DND-41 (cell line): Measurements from ENCODE around the gene PHC3.

Experiments used
- ATAC-seq: fragments of 200-7000 bp; cut with Tn5 transposase; 3 replicates; pipeline ENCODE4 v1.9.1; 2021; ENCODE audit warnings: low read depth; ENCODE audit not compliant: insufficient read depth
- DNase-seq: peaks from one replicate; pipeline ENCODE4 v3.0.0-alpha.2; 2020
- H2AFZ ChIP-seq: 2 replicates; pipeline ENCODE4 v1.6.0; 2012; ENCODE audit warnings: low read depth, low read length
- H3K27ac ChIP-seq: 2 replicates; pipeline ENCODE4 v1.5.1; 2012; ENCODE audit warnings: low read length, inconsistent platforms
- H3K27me3 ChIP-seq: fragments of 200-600 bp; sonication (generic); 2 replicates; pipeline ENCODE4 v1.6.0; 2012; ENCODE audit warnings: low read length, mild to moderate bottlenecking, inconsistent platforms; ENCODE audit not compliant: insufficient read depth, poor library complexity
- H3K36me3 ChIP-seq: 2 replicates; pipeline ENCODE4 v1.5.1; 2012; ENCODE audit warnings: low read length, inconsistent platforms; ENCODE audit not compliant: insufficient read depth
- H3K4me1 ChIP-seq: 2 replicates; pipeline ENCODE4 v1.5.1; 2012; ENCODE audit warnings: mild to moderate bottlenecking, low read length; ENCODE audit not compliant: insufficient read depth
- H3K4me2 ChIP-seq: 2 replicates; pipeline ENCODE4 v1.6.0; 2012; ENCODE audit warnings: mild to moderate bottlenecking, moderate library complexity, low read length, inconsistent platforms; ENCODE audit not compliant: insufficient read depth
- H3K4me3 ChIP-seq, 2 experiments: fragments of 200-600 bp in 1 of 2; shearing (Covaris generic) in 1 of 2; 2 replicates each; pipeline ENCODE4 v1.5.1; 2012 to 2016; ENCODE audit warnings: inconsistent platforms in 2 of 2, low read length in 2 of 2, mild to moderate bottlenecking in 2 of 2, low read depth in 1 of 2, moderate library complexity in 1 of 2
- H3K79me2 ChIP-seq: 2 replicates; pipeline ENCODE4 v1.6.0; 2012; ENCODE audit warnings: low read length, inconsistent platforms; ENCODE audit not compliant: insufficient read depth
- H3K9ac ChIP-seq: 2 replicates; pipeline ENCODE4 v1.6.0; 2012; ENCODE audit warnings: low read depth, mild to moderate bottlenecking, inconsistent platforms, low read length, moderate library complexity
- H3K9me3 ChIP-seq: 2 replicates; pipeline ENCODE4 v1.5.1; 2012; ENCODE audit warnings: low read length, moderate library complexity, mild to moderate bottlenecking, inconsistent platforms; ENCODE audit not compliant: insufficient read depth, severe bottlenecking
- H4K20me1 ChIP-seq: 2 replicates; pipeline ENCODE4 v1.6.0; 2012; ENCODE audit warnings: low read length; ENCODE audit not compliant: insufficient read depth
- EZH2 ChIP-seq: IDR thresholded peaks from 3 replicates; pipeline ENCODE4 v1.6.1; 2012; ENCODE audit warnings: borderline replicate concordance, low read depth, mild to moderate bottlenecking, moderate library complexity, low read length, inconsistent platforms; ENCODE audit not compliant: severe bottlenecking
- TF ChIP-seq, protein P1 (sequence below): IDR thresholded peaks from 2 replicates; pipeline ENCODE4 v1.5.1; 2012; ENCODE audit warnings: borderline replicate concordance, low read length, moderate library complexity, mild to moderate bottlenecking; ENCODE audit not compliant: poor library complexity, severe bottlenecking; ENCODE audit errors: extremely low read depth

PHC3 gene

DNA sequence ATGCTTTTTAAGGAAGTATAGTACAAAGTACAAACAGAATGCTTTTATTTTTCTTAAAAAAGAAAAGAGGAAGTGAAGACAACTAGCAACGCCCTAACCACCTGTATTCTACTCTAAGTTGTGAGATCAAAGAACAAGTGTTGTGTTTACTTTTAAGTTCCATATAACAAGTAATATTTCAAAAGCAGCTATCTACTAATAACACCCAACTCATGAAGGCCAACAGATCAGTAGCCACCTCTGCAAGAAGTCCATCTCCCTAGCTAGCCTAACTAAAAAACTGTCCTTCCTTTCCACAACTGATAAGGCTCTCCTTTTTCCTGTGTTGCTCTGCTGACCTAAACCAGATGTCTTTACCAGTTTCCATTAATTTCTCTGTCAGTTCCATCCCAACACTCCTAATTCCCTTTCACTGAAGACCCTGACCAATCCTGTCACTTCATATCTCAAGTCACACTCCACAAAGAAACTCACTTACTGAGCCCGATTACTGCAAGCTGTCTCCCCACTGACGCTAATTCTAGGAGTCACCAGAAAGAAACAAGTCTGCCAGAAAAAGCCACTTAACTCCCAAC, 26.9 kb downstream of the PHC3 start:
- Histone ChIP-seq H3K9me3 (no peaks in the 10 kb centered on the region), H3K36me3 (peaks cover 33% of the 10 kb centered on the region), H3K79me2 (peaks cover 91% of the 10 kb centered on the region), H2AFZ (no peak overlapping the region), H3K4me3 (no peak overlapping the region), H4K20me1 (peaks cover 26% of the 10 kb centered on the region; the same call in 1 of the 2 replicates), H3K4me1 (peaks cover 29% of the 10 kb centered on the region), H3K27me3 (no peaks in the 10 kb centered on the region), H3K27ac (peak overlapping the region; percentile 58), H3K4me2 (no peak overlapping the region), H3K9ac (no peak overlapping the region)
- no peak for TF ChIP-seq EZH2
- TF ChIP-seq, protein P1, sequence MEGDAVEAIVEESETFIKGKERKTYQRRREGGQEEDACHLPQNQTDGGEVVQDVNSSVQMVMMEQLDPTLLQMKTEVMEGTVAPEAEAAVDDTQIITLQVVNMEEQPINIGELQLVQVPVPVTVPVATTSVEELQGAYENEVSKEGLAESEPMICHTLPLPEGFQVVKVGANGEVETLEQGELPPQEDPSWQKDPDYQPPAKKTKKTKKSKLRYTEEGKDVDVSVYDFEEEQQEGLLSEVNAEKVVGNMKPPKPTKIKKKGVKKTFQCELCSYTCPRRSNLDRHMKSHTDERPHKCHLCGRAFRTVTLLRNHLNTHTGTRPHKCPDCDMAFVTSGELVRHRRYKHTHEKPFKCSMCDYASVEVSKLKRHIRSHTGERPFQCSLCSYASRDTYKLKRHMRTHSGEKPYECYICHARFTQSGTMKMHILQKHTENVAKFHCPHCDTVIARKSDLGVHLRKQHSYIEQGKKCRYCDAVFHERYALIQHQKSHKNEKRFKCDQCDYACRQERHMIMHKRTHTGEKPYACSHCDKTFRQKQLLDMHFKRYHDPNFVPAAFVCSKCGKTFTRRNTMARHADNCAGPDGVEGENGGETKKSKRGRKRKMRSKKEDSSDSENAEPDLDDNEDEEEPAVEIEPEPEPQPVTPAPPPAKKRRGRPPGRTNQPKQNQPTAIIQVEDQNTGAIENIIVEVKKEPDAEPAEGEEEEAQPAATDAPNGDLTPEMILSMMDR, result no peak
- DNase-seq (no peak), ATAC-seq (peak; percentile 79)

DNA sequence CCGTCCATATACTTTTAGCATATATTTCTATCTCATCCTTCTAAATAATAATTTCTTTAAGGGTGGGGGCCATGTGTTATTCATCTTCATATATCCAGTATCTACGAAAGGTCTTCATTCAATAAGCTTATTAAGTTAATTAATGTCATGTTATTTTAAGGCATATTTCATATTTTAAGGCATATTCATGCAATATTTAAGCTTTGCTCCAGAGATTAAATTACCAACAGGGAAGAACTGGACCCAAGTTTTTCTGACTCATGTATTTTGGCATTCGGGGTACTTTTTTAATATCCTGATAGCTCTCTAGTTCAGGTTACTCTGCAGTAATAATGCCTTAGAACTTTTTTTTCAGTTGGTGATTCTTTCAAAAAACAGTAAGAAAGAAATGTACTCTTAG, 27.4 kb downstream of the PHC3 start:
- Histone ChIP-seq H4K20me1 (peaks cover 27% of the 10 kb centered on the region; the same call in 1 of the 2 replicates), H3K27me3 (no peaks in the 10 kb centered on the region), H2AFZ (no peak overlapping the region), H3K79me2 (peaks cover 91% of the 10 kb centered on the region), H3K36me3 (peaks cover 37% of the 10 kb centered on the region), H3K27ac (peak overlapping the region; percentile 46; the same call in 1 of the 2 replicates), H3K4me2 (no peak overlapping the region), H3K9ac (no peak overlapping the region), H3K9me3 (no peaks in the 10 kb centered on the region), H3K4me1 (peaks cover 29% of the 10 kb centered on the region), H3K4me3 (no peak overlapping the region)
- no peak for TF ChIP-seq EZH2
- TF ChIP-seq, protein P1, result no peak
- no peak for ATAC-seq
- no peak for DNase-seq

DNA sequence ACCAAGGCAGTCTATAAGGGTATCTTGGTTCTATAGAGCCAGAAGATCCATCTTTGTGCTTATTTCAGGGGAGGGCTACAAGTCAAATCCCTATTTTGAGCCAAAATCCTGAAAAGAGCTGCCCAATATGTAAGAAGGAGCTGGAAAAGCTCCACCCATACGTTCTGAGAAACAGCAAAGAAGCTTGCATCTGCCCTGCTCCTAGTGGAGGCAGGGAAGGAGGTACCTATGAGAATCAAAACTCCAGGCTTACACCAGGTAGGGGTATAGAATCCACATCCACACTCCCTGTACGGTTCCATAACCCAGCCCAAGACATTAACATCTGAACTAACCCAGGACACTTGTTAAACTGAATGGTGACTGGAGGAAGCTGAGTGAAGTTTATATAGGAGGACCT, 30.0 kb downstream of the PHC3 start:
- H2AFZ ChIP-seq, result no peak overlapping the region
- H3K36me3 ChIP-seq, result peaks cover 44% of the 10 kb centered on the region
- H3K9ac ChIP-seq, result no peak overlapping the region
- H3K27me3 ChIP-seq, result no peaks in the 10 kb centered on the region
- ATAC-seq (no peak), DNase-seq (no peak)
- TF ChIP-seq, protein P1, result no peak
- no peak for TF ChIP-seq EZH2
- H3K9me3 ChIP-seq, result no peaks in the 10 kb centered on the region
- no peak overlapping the region for H3K4me3 ChIP-seq
- peaks cover 90% of the 10 kb centered on the region for H3K79me2 ChIP-seq
- peaks cover 25% of the 10 kb centered on the region for H3K4me1 ChIP-seq
- no peak overlapping the region for H3K4me2 ChIP-seq
- peaks cover 24% of the 10 kb centered on the region; the same call in 1 of the 2 replicates for H4K20me1 ChIP-seq
- no peak overlapping the region for H3K27ac ChIP-seq

DNA sequence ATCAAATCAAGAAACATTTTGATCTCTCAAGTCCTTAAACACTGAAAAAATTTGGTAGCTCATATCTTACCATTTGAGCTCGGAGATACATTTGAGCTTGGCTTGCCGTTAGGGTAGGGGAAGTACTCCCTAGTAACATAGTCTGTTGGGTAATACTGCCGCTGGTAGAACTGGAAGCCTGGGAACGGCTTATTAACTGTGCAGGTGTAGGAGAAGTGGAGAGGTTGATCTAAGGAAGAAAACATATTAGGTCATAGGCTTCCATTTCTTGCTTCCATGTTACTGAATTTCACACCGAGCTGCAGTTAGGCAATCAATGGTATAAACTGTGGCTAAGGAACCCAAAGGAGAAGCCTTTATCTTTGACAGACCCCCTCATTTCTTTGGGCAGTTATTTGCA, 32.5 kb downstream of the PHC3 start:
- TF ChIP-seq, protein P1, result no peak
- no peak for TF ChIP-seq EZH2
- no peak overlapping the region for H2AFZ ChIP-seq
- ATAC-seq (no peak), DNase-seq (no peak)
- peaks cover 84% of the 10 kb centered on the region for H3K79me2 ChIP-seq
- H3K27me3 ChIP-seq, result no peaks in the 10 kb centered on the region
- no peak overlapping the region for H3K9ac ChIP-seq
- H3K9me3 ChIP-seq, result no peaks in the 10 kb centered on the region
- H4K20me1 ChIP-seq, result peaks cover 16% of the 10 kb centered on the region; the same call in 1 of the 2 replicates
- H3K4me2 ChIP-seq, result no peak overlapping the region
- no peak overlapping the region for H3K27ac ChIP-seq
- peaks cover 1% of the 10 kb centered on the region; the same call in 1 of the 2 replicates for H3K4me1 ChIP-seq
- peaks cover 56% of the 10 kb centered on the region for H3K36me3 ChIP-seq
- H3K4me3 ChIP-seq, result no peak overlapping the region
